Adrenal gland (tissue), 5 donors: Measurements from ENCODE around the gene LRRD1.

Source experiments
- POLR2A ChIP-seq, 2 donors: fragments of 450-650 bp; IDR thresholded peaks; one replicate each; pipeline ENCODE4 v1.6.1; 2017; ENCODE audit warnings: antibody characterized with exemption in 2 of 2, mild to moderate bottlenecking in 2 of 2, moderate library complexity in 1 of 2
- TF ChIP-seq, protein P1 (sequence below), 6 experiments: fragments of 450-650 bp in 4 of 6; fragments of 200-600 bp in 2 of 6; sonication (generic) in 1 of 6; IDR thresholded peaks; 1 replicate in 5 of 6; 2 replicates in 1 of 6; pipeline versions ENCODE4 v1.5.1 to v1.8.0; 2016 to 2021; ENCODE audit warnings: antibody characterized with exemption in 6 of 6, mild to moderate bottlenecking in 2 of 6, moderate library complexity in 1 of 6
- donor health status: DM: no; HTN: no; CAD: no.

DNA sequence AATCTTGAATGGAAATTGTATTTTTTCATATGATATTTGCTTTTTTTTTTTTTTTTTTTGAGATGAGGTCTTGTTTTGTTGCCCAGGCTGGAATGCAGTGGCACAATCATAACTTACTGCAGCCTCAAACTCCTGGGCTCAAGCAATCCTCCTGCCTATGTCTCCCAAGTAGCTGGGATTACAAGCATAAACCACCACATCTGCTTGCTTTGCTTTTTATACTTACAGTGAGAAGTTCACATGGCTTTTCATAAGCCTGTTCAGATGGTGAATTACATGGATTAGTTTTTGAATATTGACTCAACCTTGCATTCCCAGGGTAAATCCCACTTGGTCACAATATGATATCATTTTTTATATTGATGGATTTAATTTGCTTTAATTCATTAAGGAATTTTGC, 22.0 kb downstream of the LRRD1 start:
- TF ChIP-seq, protein P1, sequence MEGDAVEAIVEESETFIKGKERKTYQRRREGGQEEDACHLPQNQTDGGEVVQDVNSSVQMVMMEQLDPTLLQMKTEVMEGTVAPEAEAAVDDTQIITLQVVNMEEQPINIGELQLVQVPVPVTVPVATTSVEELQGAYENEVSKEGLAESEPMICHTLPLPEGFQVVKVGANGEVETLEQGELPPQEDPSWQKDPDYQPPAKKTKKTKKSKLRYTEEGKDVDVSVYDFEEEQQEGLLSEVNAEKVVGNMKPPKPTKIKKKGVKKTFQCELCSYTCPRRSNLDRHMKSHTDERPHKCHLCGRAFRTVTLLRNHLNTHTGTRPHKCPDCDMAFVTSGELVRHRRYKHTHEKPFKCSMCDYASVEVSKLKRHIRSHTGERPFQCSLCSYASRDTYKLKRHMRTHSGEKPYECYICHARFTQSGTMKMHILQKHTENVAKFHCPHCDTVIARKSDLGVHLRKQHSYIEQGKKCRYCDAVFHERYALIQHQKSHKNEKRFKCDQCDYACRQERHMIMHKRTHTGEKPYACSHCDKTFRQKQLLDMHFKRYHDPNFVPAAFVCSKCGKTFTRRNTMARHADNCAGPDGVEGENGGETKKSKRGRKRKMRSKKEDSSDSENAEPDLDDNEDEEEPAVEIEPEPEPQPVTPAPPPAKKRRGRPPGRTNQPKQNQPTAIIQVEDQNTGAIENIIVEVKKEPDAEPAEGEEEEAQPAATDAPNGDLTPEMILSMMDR (IDR thresholded peaks at IDR 0.05), result no peak
- no peak for TF ChIP-seq POLR2A (IDR thresholded peaks at IDR 0.05)
